HepG2 (cell line): Measurements from ENCODE around the gene GPR137. TPM values are rescaled to one million over a fixed set of nuclear protein-coding genes. Genes with fewer than 3 reads are reported as not detected.
A peak's percentile ranks its signal among the peaks of the same experiment; 100 is the strongest.

Experiments
- BRD4 ChIP-seq: sonication (generic); formaldehyde crosslinking; IDR thresholded peaks from 2 replicates; pipeline ENCODE4 v1.4.0; 2020; ENCODE audit warnings: missing genetic modification reagents
- DNMT1 ChIP-seq: sonication (generic); formaldehyde crosslinking; IDR thresholded peaks from 2 replicates; pipeline ENCODE4 v1.5.1; 2020; ENCODE audit warnings: mild to moderate bottlenecking, missing genetic modification reagents
- FOXM1 ChIP-seq: sonication (generic); formaldehyde crosslinking; IDR thresholded peaks from 2 replicates; pipeline ENCODE4 v1.5.0; 2020; ENCODE audit warnings: missing genetic modification reagents
- KLF15 ChIP-seq: sonication (generic); formaldehyde crosslinking; IDR thresholded peaks from 2 replicates; pipeline ENCODE4 v1.8.1; 2023; ENCODE audit warnings: borderline replicate concordance, mild to moderate bottlenecking, inconsistent platforms, missing genetic modification reagents, mixed read lengths
- MAF1 ChIP-seq: sonication (generic); formaldehyde crosslinking; IDR thresholded peaks from 2 replicates; pipeline ENCODE4 v1.5.0; 2020; ENCODE audit warnings: missing genetic modification reagents, borderline replicate concordance
- MED8 ChIP-seq: sonication (generic); formaldehyde crosslinking; IDR thresholded peaks from 2 replicates; pipeline ENCODE4 v1.8.1; 2023; ENCODE audit warnings: mild to moderate bottlenecking, missing genetic modification reagents; ENCODE audit not compliant: insufficient replicate concordance
- MEIS1 ChIP-seq: sonication (generic); formaldehyde crosslinking; IDR thresholded peaks from 2 replicates; pipeline ENCODE4 v1.9.0; 2021; ENCODE audit warnings: mild to moderate bottlenecking, missing genetic modification reagents, moderate library complexity, borderline replicate concordance
- NFYB ChIP-seq: sonication (generic); formaldehyde crosslinking; IDR thresholded peaks from 2 replicates; pipeline ENCODE4 v1.4.0; 2020; ENCODE audit warnings: missing genetic modification reagents
- RFXANK ChIP-seq: IDR thresholded peaks from 2 replicates; pipeline ENCODE4 v1.6.1; 2016
- SIX4 ChIP-seq: sonication (generic); formaldehyde crosslinking; IDR thresholded peaks from 2 replicates; pipeline ENCODE4 v1.4.0; 2020; ENCODE audit warnings: missing genetic modification reagents
- ZMAT3 ChIP-seq: sonication (generic); formaldehyde crosslinking; conservative IDR thresholded peaks from 2 replicates; pipeline ENCODE4 v1.7.0; 2021; ENCODE audit warnings: missing genetic modification reagents
- ZMYM4 ChIP-seq: sonication (generic); formaldehyde crosslinking; IDR thresholded peaks from 2 replicates; pipeline ENCODE4 v1.8.1; 2023; ENCODE audit warnings: mild to moderate bottlenecking, missing genetic modification reagents
- ZNF326 ChIP-seq: sonication (generic); formaldehyde crosslinking; IDR thresholded peaks from 2 replicates; pipeline ENCODE4 v1.4.0; 2020; ENCODE audit warnings: missing genetic modification reagents, borderline replicate concordance
- ZNF629 ChIP-seq: sonication (generic); formaldehyde crosslinking; conservative IDR thresholded peaks from 2 replicates; pipeline ENCODE4 v1.5.0; 2020; ENCODE audit warnings: missing genetic modification reagents
- polyA plus RNA-seq, 8 experiments: library from polyadenylated mRNA; depleted of rRNA in 3 of 8; stranded (reverse) in 7 of 8; unstranded in 1 of 8; fragments of >200 nt; fragmentation: Illumina TruSeq in 4 of 8; extraction: Trizol in 4 of 8; gene quantifications; 2 replicates each; pipeline versions ENCODE4 v1.2.1 to v1.2.3, GENCODE V29; 2011 to 2016; ENCODE audit warnings: low read depth in 4 of 8, missing spikeins in 1 of 8, mixed read lengths in 1 of 8; ENCODE audit not compliant: insufficient read depth in 1 of 8
- total RNA-seq, 5 experiments: library from RNA; depleted of rRNA; stranded (reverse); fragments of >200 nt; fragmentation: Illumina TruSeq; extraction: Trizol; gene quantifications; 2 replicates each; pipeline ENCODE4 v1.2.3, GENCODE V29; 2016; ENCODE audit warnings: low read depth in 1 of 5
- TF ChIP-seq, protein P1 (sequence below): conservative IDR thresholded peaks from 2 replicates; pipeline ENCODE4 v1.6.1; 2018; ENCODE audit warnings: missing genetic modification reagents
- TF ChIP-seq, protein P2 (sequence below), 2 experiments: sonication (generic) in 1 of 2; formaldehyde crosslinking in 1 of 2; IDR thresholded peaks; 2 replicates each; pipeline versions ENCODE4 v1.4.0 to v1.6.1; 2016 to 2020; ENCODE audit warnings: borderline replicate concordance in 1 of 2, low read depth in 1 of 2, mild to moderate bottlenecking in 1 of 2, missing genetic modification reagents in 1 of 2
- TF ChIP-seq, protein P3 (sequence below): sonication (generic); formaldehyde crosslinking; IDR thresholded peaks from 2 replicates; pipeline ENCODE4 v1.4.0; 2020; ENCODE audit warnings: missing genetic modification reagents
- TF ChIP-seq, protein P4 (sequence below): sonication (generic); formaldehyde crosslinking; IDR thresholded peaks from 2 replicates; pipeline ENCODE4 v1.4.0; 2020; ENCODE audit warnings: missing genetic modification reagents
- TF ChIP-seq, protein P5 (sequence below): sonication (generic); formaldehyde crosslinking; conservative IDR thresholded peaks from 2 replicates; pipeline ENCODE4 v1.8.0; 2022; ENCODE audit warnings: low read depth, missing genetic modification reagents

The GPR137 gene
- total and polyA plus RNA-seq, 2 of the 13 experiments (the other 11 are each of a cell fraction or from before 2014, with no cell fraction given), result 8.5 to 13.2 TPM

DNA sequence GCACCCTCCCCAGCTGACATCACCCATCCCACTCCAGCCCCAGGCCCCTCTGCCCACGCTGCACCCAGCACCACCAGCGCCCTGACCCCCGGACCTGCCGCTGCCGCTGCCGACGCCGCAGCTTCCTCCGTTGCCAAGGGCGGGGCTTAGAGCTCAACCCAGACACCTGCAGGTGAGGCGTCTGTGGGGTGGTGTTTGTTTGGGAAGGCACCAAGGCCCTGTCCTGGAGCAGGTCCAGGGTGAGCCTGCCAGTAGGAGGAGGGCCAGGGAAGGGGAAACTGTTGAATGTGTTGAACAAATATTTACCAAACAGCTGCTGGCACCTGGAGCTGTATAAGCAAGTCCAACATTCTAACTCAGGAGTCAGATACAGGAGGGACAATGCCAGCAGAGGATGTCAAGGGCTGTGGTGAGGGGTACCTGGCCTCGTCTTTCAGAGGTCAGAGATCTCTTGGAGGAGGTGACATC lies 48.1 kb upstream of the GPR137 start (continued):
- TF ChIP-seq, protein P1, sequence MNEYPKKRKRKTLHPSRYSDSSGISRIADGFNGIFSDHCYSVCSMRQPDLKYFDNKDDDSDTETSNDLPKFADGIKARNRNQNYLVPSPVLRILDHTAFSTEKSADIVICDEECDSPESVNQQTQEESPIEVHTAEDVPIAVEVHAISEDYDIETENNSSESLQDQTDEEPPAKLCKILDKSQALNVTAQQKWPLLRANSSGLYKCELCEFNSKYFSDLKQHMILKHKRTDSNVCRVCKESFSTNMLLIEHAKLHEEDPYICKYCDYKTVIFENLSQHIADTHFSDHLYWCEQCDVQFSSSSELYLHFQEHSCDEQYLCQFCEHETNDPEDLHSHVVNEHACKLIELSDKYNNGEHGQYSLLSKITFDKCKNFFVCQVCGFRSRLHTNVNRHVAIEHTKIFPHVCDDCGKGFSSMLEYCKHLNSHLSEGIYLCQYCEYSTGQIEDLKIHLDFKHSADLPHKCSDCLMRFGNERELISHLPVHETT, result no peak
- TF ChIP-seq NFYB (CRISPR knock-in tag) (peak; percentile 24; the same call in 1 of the 2 replicates), SIX4 (CRISPR knock-in tag) (no peak), MAF1 (CRISPR knock-in tag) (no peak), ZNF629 (no peak), MED8 (no peak), ZMAT3 (0 out of 2 replicates have a peak, but pooled peaks have one; percentile 43), FOXM1 (no peak), RFXANK (no peak), MEIS1 (CRISPR knock-in tag) (peak; percentile 46; the same call in 1 of the 2 replicates), DNMT1 (CRISPR knock-in tag) (no peak), ZNF326 (no peak), ZMYM4 (CRISPR knock-in tag) (no peak), BRD4 (no peak), KLF15 (CRISPR knock-in tag) (no peak)
- TF ChIP-seq, protein P2, sequence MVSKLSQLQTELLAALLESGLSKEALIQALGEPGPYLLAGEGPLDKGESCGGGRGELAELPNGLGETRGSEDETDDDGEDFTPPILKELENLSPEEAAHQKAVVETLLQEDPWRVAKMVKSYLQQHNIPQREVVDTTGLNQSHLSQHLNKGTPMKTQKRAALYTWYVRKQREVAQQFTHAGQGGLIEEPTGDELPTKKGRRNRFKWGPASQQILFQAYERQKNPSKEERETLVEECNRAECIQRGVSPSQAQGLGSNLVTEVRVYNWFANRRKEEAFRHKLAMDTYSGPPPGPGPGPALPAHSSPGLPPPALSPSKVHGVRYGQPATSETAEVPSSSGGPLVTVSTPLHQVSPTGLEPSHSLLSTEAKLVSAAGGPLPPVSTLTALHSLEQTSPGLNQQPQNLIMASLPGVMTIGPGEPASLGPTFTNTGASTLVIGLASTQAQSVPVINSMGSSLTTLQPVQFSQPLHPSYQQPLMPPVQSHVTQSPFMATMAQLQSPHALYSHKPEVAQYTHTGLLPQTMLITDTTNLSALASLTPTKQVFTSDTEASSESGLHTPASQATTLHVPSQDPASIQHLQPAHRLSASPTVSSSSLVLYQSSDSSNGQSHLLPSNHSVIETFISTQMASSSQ (IDR thresholded peaks at IDR 0.05; ENCODE audit: low read depth), result no peak
- TF ChIP-seq, protein P2 (CRISPR knock-in tag; IDR thresholded peaks at IDR 0.05; ENCODE audit: borderline replicate concordance), result no peak
- TF ChIP-seq, protein P3, sequence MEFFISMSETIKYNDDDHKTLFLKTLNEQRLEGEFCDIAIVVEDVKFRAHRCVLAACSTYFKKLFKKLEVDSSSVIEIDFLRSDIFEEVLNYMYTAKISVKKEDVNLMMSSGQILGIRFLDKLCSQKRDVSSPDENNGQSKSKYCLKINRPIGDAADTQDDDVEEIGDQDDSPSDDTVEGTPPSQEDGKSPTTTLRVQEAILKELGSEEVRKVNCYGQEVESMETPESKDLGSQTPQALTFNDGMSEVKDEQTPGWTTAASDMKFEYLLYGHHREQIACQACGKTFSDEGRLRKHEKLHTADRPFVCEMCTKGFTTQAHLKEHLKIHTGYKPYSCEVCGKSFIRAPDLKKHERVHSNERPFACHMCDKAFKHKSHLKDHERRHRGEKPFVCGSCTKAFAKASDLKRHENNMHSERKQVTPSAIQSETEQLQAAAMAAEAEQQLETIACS (CRISPR knock-in tag), result no peak
- TF ChIP-seq, protein P4, sequence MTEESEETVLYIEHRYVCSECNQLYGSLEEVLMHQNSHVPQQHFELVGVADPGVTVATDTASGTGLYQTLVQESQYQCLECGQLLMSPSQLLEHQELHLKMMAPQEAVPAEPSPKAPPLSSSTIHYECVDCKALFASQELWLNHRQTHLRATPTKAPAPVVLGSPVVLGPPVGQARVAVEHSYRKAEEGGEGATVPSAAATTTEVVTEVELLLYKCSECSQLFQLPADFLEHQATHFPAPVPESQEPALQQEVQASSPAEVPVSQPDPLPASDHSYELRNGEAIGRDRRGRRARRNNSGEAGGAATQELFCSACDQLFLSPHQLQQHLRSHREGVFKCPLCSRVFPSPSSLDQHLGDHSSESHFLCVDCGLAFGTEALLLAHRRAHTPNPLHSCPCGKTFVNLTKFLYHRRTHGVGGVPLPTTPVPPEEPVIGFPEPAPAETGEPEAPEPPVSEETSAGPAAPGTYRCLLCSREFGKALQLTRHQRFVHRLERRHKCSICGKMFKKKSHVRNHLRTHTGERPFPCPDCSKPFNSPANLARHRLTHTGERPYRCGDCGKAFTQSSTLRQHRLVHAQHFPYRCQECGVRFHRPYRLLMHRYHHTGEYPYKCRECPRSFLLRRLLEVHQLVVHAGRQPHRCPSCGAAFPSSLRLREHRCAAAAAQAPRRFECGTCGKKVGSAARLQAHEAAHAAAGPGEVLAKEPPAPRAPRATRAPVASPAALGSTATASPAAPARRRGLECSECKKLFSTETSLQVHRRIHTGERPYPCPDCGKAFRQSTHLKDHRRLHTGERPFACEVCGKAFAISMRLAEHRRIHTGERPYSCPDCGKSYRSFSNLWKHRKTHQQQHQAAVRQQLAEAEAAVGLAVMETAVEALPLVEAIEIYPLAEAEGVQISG (CRISPR knock-in tag), result peak; percentile 41; the same call in 1 of the 2 replicates
- TF ChIP-seq, protein P5, sequence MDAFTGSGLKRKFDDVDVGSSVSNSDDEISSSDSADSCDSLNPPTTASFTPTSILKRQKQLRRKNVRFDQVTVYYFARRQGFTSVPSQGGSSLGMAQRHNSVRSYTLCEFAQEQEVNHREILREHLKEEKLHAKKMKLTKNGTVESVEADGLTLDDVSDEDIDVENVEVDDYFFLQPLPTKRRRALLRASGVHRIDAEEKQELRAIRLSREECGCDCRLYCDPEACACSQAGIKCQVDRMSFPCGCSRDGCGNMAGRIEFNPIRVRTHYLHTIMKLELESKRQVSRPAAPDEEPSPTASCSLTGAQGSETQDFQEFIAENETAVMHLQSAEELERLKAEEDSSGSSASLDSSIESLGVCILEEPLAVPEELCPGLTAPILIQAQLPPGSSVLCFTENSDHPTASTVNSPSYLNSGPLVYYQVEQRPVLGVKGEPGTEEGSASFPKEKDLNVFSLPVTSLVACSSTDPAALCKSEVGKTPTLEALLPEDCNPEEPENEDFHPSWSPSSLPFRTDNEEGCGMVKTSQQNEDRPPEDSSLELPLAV (CRISPR knock-in tag), result no peak
